Ishikawa (cell line): Measurements from ENCODE around the gene ASXL1.

ENCODE experiments used
- CREB1 ChIP-seq: IDR thresholded peaks from 2 replicates; pipeline ENCODE4 v1.6.1; 2012; ENCODE audit warnings: low read depth
- EP300 ChIP-seq: IDR thresholded peaks from 2 replicates; pipeline ENCODE4 v1.6.1; 2012; ENCODE audit warnings: borderline replicate concordance
- MAX ChIP-seq: IDR thresholded peaks from 2 replicates; pipeline ENCODE4 v1.6.1; 2012
- NFIC ChIP-seq: IDR thresholded peaks from 2 replicates; pipeline ENCODE4 v1.6.1; 2012
- TAF1 ChIP-seq: IDR thresholded peaks from 2 replicates; pipeline ENCODE4 v1.6.1; 2012; ENCODE audit warnings: low read depth, mild to moderate bottlenecking
- TCF12 ChIP-seq: IDR thresholded peaks from 2 replicates; pipeline ENCODE4 v1.6.1; 2012; ENCODE audit warnings: low read depth

ASXL1 gene

GRCh38 chr20:32488066-32488838 is 130.1 kb downstream of the ASXL1 start:
- TF ChIP-seq TCF12: no peak
- TF ChIP-seq EP300: no peak
- no peak for TF ChIP-seq MAX
- TF ChIP-seq TAF1: no peak
- TF ChIP-seq NFIC: no peak
- no peak for TF ChIP-seq CREB1
